HG03378 (cell line): ENCODE measurements around the gene DGUOK.
"Not testable (repeated sequence)": the region's sequence is repeated elsewhere in the genome, so short reads cannot be mapped to it uniquely, and the experiment has no call there.

Source experiments
- ATAC-seq: cut with Tn5 transposase; IDR thresholded peaks from one replicate; pipeline ENCODE4 v1.9.1; 2021; ENCODE audit warnings: mild to moderate bottlenecking, moderate library complexity; ENCODE audit not compliant: unreplicated experiment

Gene DGUOK

GRCh38 chr2:73919596-73920228 is 7.0 kb upstream of the DGUOK start:
- ATAC-seq, result no peak

DNA sequence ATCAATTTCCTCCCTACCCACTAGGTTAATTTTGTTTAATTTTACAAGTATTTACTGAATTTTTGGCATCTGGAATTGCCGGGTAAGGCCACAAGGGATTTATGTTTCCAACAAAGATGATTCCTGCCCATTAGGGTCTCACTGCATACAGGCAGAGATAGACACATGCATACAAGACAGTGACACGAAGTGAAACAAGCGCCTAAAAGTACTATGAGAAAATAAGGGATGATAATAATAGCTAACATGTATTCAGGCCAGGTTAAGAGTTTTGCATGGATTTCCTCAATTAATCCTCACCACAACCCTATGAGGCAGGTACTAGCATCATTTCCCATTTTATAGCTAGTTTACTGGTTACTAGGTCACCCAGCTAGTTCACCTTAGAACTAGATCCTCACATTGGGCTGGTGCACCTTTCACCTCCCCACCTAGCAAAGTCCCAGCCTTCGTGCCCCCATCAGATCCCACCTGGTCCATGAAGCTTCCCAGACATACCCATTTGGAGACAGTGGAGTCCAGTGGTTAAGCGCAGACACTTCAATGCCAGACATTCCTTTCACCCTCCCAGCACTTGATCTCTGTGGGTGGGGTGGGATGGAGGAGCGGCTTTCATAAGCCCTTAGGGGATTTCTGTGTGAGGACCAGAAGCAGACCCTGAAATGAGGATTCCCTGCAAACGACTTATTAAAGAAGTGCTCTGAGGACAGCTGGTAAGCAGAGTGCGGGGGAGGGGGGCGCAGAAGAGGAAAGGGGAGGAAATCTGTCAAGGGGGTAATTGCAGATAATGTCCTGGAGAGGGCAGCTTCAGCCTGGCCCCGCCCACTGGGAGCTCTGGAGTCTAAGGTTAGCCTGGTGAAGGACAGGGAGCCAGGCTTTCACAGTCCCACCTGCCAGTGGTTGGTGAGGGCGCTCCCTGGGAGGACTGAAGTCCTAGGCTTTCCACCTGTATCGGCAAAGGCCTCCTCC is 5.8 kb upstream of the DGUOK start:
- ATAC-seq, result no peak

DNA sequence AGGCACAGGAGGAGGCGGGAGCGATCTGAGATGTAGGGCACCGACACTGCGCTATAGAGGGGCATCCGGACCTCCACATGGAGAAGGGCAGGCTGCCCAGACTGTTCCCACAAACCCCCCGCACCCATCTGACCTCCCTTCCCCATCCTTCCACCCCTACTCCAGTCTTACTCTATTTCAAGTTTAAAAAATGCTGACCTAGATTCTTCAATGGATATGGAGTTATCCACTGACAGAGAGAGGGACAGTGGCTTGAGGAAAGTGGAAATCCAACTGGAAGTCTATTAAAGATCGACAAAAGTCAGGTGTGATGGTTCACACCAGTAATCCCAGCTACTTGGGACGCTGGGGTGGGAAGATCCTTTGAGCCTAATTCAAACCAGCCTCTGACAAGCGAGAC is 5.1 kb upstream of the DGUOK start:
- no peak for ATAC-seq

- no peak for ATAC-seq
Observed at GRCh38 chr2:73922681-73923080, 4.0 kb upstream of the DGUOK start.

- no peak for ATAC-seq
Observed at GRCh38 chr2:73925033-73925704, 1.5 kb upstream of the DGUOK start.

GRCh38 chr2:73925853-73926492 is 707 bp upstream of the DGUOK start:
- ATAC-seq, result no peak

DNA sequence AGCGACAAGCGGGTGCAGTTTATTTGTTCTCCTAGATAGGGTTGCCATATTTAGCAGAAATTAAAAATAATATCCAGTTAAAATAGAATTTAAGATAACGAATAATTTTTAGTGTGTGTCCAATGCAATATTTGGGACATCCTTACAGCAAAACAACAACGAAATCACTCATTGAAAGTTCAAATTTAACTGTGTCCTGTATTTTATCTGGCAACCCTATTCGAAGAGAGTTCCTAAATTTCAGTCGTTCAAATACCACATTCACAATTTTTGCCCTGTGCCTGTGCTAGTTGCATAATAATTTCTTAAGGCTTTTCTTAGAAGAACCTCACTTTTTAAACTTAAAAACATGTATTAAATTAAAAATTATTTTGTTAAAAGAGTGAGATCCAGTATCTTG is 664 bp downstream of the DGUOK start:
- ATAC-seq, result no peak

DNA sequence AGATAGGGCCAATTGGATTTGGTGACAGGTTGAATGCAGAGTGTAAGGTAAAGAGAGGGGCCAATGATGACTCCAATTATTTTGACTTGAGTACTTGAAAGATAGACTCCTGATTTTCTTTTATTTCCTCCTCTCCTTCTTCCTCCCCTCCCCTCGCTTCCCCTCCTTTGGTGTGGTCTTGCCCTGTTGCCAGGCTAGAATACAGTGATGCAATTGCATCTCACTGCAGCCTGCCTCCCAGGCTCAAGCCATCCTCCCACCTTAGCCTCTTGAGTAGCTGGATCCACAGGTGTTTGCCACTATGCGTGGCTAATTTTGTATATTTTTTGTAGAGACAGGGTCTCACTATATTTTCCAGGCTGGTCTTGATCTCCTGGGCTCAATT is 2.3 kb downstream of the DGUOK start:
- ATAC-seq, result no peak

GRCh38 chr2:73930386-73930785 is 3.7 kb downstream of the DGUOK start:
- ATAC-seq, result no peak

DNA sequence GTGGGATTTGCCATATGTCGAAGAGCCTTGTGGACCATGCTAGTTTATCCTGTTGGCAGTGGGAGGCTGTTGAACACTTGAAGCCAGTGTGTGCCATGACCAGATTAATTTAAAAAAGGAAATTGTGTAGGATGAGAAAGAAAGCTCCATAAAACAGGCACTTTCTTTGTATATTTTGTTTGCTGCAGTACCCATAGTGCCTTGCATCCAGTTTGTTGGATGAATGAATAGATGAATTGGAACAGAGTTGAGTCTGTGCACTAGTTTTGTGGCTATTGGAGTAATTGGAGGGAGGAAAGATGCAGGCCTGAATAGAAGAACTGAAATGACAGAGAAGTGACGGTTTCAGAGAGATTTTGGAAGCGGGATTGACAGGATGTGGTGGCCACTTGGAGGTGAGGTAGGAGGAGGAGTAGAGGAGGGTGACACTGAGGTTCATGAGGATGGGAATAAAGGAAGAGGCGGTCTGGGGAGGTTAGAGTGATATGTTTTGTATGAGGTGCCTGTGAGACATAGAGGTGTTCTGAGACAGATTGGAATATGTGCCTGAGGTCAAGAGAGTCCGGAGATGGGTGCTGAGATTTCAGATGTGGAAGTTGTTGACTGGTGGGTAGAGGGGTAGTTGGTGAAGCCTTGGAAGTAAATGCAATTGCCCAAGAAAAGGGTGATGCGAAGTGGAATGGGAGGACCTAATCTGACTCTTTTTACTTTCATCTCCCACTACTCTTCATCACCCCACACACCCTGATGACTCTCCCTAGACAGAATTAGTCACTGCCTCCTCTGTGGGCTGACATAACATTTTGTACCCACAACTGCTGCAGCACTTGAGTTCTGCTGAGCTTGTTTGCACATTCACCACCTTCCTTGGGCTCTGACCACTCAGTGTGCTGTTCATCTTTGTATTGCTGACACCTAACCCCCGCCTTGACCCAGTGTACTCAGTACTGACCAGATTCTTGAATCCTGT is 5.1 kb downstream of the DGUOK start:
- ATAC-seq, result no peak

- ATAC-seq, result no peak
Observed at GRCh38 chr2:73933194-73933593, 6.5 kb downstream of the DGUOK start.

DNA sequence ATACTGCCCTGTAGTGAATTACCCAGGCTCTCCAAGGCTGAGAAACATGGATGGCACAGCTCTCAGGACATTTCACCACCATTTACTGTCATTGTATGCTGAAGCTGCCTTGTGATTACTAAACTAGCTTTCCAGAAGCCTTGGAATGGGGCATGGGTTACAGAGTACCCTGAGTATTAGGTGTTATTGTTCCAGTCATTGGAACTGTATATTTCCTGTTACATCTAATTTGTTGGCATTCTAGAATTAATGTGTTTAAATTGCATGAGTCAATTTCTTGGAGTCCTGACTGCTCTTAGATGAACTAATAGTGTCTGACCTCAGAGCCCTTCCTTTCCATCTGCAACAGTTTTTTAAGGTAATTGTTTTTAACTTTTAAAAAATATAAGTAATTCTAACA is 9.0 kb downstream of the DGUOK start:
- no peak for ATAC-seq

DNA sequence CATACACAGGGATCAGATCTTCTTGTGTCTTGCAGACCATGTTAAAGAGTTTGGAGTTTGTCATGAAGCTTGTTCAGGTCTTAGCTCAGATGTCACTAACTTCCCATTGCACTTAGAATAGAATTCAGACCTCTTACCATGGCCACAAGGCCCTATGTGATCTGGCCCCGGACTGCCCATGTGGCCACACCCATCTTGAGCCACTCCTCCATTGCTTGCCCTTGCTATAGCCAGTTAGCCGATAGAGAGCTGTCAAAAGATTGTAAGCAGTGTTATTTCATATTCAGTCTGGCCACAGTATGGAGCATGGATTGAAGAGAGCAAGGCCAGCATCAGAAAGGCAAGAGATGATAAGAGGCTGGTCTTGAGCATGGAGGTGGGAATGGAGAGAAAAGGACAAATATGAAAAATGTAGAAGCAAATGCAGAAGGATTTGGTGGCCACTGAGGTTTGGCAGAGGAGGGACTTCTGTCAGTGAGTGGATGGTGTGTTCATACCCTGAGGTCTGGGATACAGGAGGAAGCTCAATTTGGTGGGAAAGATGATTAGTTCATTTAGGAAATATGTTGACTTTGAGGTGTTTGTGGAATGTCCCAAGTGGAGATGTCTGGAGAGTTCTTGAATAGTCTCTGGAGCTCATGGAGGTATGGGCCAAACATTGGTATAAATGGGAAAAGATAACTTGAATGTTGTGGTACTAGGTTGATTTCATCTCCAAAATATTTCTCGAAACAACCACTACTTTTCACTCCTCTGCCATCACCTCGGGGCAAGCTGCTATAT is 10.6 kb downstream of the DGUOK start:
- no peak for ATAC-seq

DNA sequence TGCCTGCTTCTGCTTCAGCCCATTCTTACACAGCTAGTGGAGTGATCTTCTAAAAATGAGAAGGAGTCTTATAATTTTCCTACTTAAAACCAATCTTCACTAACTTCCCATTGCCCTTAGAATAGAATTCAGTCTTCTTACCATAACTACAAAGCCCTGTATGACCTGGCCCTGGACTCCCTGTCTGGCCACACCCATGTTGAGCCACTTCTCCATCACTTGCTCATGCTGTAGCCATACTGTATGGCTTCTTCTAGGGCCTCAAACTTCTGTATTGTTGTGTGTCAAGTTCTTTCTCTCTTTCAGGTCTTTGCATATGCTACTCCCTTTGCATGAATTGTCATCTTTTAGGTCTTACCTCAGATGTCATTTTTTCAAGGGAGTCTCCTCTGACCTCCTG is 11.2 kb downstream of the DGUOK start:
- no peak for ATAC-seq

DNA sequence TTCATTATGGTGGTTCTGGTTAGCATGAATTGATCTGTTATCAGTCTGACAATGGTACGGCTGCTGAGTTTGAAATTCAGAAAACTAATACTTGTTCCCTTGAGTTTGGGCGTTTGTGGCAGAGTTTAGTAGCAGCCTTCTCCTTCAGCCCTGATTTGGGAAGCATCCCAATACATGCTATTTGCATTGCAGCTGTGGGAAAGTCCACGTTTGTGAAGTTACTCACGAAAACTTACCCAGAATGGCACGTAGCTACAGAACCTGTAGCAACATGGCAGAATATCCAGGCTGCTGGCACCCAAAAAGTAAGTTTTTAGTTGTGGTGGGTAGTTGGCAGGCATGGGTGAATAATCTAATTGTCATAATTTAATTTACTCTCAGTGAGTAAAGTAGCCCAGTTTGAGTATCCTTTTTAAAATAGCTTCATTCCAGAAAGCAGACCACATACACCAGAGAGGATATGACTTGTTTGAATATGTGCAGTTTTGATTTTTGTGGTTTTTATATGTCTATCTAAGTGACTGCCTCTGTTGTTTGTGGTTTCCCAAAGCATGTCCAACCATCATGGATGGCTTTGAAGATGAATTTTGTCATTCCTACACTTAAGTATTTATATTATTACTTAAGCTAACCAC is 12.2 kb downstream of the DGUOK start:
- ATAC-seq, result no peak

- no peak for ATAC-seq
Observed at GRCh38 chr2:73939419-73939818, 12.7 kb downstream of the DGUOK start.

DNA sequence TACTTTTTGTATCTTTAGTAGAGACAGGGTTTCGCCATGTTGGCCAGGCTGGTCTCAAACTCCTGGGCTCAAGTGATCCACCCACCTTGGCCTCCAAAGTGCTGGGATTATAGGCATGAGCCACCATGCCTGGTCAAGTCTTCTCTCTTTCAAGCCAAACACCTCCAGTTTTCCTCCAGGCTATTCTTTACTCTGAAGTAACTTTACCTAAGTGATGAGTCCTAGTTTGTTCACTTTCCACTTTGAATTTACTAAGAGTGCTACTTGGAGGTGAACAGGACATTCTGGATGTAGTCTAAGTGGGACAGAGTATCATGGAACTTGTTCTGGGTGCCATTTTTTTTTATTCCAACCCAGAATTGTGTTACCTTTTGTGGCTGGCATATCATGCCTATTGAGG is 13.4 kb downstream of the DGUOK start:
- ATAC-seq, result not testable (repeated sequence)

DNA sequence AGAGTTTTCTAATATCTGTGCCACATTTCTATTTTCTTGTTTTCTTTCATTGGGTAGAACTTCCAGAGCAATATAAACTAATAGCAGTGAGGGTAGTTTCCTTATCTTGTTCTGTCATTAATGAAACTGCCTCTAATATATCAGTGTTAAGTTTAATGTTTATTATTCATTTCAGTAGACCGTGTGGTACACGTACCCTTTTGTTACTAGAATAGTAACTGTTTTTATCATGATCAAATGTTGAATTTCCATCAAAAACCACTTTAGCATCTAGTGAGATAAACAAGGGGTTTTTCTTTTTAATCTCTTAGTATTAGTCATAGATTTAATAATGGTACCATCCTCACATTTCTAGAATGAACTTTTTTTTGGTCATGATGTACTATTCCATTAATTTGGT is 16.0 kb downstream of the DGUOK start:
- no peak for ATAC-seq

DNA sequence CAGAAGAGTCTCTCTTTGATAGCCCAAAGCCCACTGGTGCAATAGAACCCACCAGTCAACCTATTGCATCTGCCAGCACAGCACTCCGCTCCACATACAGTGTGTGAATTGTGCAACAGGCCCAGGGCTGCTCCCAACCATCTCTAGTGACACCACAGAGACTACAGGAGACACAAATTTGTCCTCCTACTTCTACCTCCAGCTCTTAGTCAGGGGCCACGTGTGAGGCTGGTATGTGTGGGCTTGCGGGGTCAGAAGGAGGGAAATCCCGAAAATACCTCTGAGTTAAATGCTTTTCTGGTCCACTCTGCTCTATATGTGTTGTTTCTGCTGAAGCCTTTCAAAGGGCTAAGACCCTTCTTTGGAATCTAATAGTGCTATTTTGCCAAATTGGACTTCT is 18.0 kb downstream of the DGUOK start:
- no peak for ATAC-seq
